IgD-negative memory B cell (primary cell): ENCODE data around the gene DNHD1. TPM values are rescaled to one million over a fixed set of nuclear protein-coding genes. Genes with fewer than 3 reads are reported as not detected.

Experiments
- H3K27ac Mint-ChIP-seq, 3 donors: one replicate each; pipeline ENCODE4 v1.8.0; 2020 to 2022; ENCODE audit warnings: mild to moderate bottlenecking in 3 of 3, mixed read lengths in 3 of 3, moderate library complexity in 1 of 3
- H3K27me3 Mint-ChIP-seq: one replicate; pipeline ENCODE4 v1.8.0; 2021; ENCODE audit warnings: mixed read lengths
- H3K36me3 Mint-ChIP-seq: one replicate; pipeline ENCODE4 v1.8.0; 2020; ENCODE audit warnings: mild to moderate bottlenecking, mixed read lengths
- H3K4me1 Mint-ChIP-seq, 3 donors: one replicate each; pipeline ENCODE4 v1.8.0; 2020 to 2022; ENCODE audit warnings: mixed read lengths in 3 of 3, mild to moderate bottlenecking in 1 of 3
- H3K4me3 Mint-ChIP-seq, 4 donors: one replicate each; pipeline ENCODE4 v1.8.0; 2020 to 2022; ENCODE audit warnings: mild to moderate bottlenecking in 4 of 4, mixed read lengths in 4 of 4, moderate library complexity in 3 of 4
- H3K9me3 Mint-ChIP-seq, 3 donors: one replicate each; pipeline ENCODE4 v1.8.0; 2020 to 2021; ENCODE audit warnings: mixed read lengths in 3 of 3, mild to moderate bottlenecking in 1 of 3
- polyA plus RNA-seq: library from polyadenylated mRNA; unstranded; fragments of 300-500 nt; fragmentation: Illumina TruSeq; gene quantifications from one replicate; pipeline ENCODE4 v1.2.3, GENCODE V29; 2021

The DNHD1 gene
- polyA plus RNA-seq, 1 donor from 2014 or later: 1.9 TPM

DNA sequence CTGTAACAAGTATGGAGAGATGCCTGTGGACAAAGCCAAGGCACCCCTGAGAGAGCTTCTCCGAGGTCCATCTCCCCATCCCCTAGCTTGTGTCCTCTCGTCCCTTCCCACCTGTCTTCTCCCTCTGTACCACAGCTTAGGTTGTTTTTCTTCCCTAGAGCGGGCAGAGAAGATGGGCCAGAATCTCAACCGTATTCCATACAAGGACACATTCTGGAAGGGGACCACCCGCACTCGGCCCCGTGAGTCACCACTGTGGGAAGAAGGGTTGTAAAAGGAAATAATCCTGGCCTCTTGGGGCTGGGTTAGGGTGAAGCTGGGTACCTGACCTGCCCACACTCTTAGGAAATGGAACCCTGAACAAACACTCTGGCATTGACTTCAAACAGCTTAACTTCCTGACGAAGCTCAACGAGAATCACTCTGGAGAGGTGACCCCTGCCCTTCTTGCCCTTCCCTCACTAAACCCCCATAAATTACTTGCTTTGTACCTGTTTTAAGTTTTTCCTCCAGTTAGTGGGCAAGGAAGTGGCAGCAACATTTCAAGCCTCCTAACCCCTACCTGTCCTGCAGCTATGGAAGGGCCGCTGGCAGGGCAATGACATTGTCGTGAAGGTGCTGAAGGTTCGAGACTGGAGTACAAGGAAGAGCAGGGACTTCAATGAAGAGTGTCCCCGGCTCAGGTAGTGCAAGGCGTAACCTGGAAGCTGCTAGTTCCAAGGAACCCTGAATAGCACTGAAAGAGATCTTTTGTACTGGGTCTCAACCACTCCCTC is 111.8 kb downstream of the DNHD1 start:
- Mint-ChIP-seq H3K4me3 (peak overlapping the region in 2 of 4 donors; percentile 19 to 39), H3K27me3 (no peaks in the 10 kb centered on the region), H3K36me3 (peaks cover 3% of the 10 kb centered on the region), H3K4me1 (peaks cover 18 to 27% (median 25%) of the 10 kb centered on the region in 3 donors), H3K27ac (peak overlapping the region in 2 of 3 donors; percentile 9 to 67), H3K9me3 (no peaks in the 10 kb centered on the region)

DNA sequence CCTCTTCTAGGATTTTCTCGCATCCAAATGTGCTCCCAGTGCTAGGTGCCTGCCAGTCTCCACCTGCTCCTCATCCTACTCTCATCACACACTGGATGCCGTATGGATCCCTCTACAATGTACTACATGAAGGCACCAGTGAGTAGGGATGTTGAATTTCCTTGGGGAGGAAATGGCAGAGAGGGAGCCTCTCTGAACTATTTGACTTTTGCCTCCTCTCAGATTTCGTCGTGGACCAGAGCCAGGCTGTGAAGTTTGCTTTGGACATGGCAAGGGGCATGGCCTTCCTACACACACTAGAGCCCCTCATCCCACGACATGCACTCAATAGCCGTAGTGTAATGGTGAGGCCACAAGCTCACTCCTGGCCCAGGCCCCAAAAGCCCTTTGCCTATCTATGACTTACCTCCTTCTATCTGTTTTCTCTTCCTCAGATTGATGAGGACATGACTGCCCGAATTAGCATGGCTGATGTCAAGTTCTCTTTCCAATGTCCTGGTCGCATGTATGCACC is 112.5 kb downstream of the DNHD1 start:
- peaks cover 3% of the 10 kb centered on the region for H3K36me3 Mint-ChIP-seq
- no peaks in the 10 kb centered on the region for H3K9me3 Mint-ChIP-seq
- H3K27me3 Mint-ChIP-seq: no peaks in the 10 kb centered on the region
- peaks cover 18 to 27% (median 25%) of the 10 kb centered on the region in 3 donors for H3K4me1 Mint-ChIP-seq
- peak overlapping the region; percentile 9 to 85 (median 67) for H3K27ac Mint-ChIP-seq
- peak overlapping the region in 2 of 4 donors; percentile 39 to 52 for H3K4me3 Mint-ChIP-seq

DNA sequence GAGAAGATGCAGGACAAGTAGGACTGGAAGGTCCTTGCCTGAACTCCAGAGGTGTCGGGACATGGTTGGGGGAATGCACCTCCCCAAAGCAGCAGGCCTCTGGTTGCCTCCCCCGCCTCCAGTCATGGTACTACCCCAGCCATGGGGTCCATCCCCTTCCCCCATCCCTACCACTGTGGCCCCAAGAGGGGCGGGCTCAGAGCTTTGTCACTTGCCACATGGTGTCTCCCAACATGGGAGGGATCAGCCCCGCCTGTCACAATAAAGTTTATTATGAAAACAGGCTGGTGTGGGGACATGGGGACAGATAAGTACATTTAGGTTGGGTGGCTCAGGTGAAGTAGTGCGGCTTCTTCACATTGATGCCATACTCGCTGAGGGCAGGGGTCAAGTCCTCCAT is 113.5 kb downstream of the DNHD1 start:
- Mint-ChIP-seq H3K27me3 (no peaks in the 10 kb centered on the region), H3K4me3 (peak overlapping the region in 3 of 4 donors; percentile 86 to 97 (median 94)), H3K4me1 (peaks cover 18 to 28% (median 25%) of the 10 kb centered on the region in 3 donors), H3K9me3 (no peaks in the 10 kb centered on the region), H3K27ac (peak overlapping the region in 1 of 3 donors; percentile 9), H3K36me3 (peaks cover 3% of the 10 kb centered on the region)

DNA sequence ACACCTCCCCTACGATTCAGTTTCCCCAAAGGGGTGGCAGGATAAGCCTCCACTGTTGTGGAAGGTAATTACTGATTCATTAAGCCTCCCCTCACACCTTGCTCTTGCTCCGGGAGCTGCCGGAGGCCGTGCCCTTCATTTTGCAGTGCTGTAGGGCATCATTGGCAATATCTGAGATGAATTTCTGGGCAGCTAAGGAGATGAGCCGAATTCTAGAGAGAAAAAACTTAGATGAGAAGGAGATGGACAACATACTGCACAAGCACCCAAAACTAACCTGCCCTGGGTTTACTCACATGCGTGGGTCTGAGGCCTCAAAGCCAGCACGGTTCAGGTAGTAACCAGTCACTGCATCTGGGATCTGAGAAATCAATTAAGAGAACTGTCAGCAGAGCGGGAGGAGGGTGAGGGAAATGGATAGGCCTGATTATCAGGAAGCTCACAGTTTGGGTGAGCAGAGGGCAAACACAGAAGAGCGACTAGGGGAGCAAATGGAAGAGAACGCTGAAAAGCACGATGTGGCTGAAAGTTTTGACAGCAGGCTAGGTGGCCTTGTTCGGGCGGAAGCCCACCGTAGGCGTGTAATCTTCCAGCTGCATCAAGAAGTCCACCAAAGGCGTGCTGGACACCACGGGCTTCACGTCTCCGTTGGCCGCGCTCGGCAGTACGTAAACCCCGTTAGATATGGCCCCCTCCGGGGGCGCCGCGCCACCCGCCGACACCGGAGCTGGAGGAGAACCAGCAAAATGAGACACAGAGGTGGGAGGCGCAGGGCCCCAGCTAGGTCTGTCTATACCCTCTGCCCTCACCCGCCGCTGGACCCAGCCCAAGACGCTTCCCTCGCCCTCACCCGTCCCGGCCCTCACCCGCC is 114.2 kb downstream of the DNHD1 start:
- Mint-ChIP-seq H3K4me1 (peaks cover 12 to 28% (median 22%) of the 10 kb centered on the region in 3 donors), H3K36me3 (peaks cover 5% of the 10 kb centered on the region), H3K27ac (peak overlapping the region in 1 of 3 donors; percentile 97), H3K27me3 (no peaks in the 10 kb centered on the region), H3K9me3 (no peaks in the 10 kb centered on the region), H3K4me3 (peak overlapping the region in 3 of 4 donors; percentile 86 to 97 (median 94))

GRCh38 chr11:6611963-6612212 is 114.8 kb downstream of the DNHD1 start:
- Mint-ChIP-seq H3K27me3 (no peaks in the 10 kb centered on the region), H3K27ac (peak overlapping the region in 1 of 3 donors; percentile 97), H3K4me1 (peaks cover 9 to 27% (median 19%) of the 10 kb centered on the region in 3 donors), H3K36me3 (peaks cover 5% of the 10 kb centered on the region), H3K9me3 (no peaks in the 10 kb centered on the region), H3K4me3 (peak overlapping the region in 3 of 4 donors; percentile 86 to 97 (median 94))

DNA sequence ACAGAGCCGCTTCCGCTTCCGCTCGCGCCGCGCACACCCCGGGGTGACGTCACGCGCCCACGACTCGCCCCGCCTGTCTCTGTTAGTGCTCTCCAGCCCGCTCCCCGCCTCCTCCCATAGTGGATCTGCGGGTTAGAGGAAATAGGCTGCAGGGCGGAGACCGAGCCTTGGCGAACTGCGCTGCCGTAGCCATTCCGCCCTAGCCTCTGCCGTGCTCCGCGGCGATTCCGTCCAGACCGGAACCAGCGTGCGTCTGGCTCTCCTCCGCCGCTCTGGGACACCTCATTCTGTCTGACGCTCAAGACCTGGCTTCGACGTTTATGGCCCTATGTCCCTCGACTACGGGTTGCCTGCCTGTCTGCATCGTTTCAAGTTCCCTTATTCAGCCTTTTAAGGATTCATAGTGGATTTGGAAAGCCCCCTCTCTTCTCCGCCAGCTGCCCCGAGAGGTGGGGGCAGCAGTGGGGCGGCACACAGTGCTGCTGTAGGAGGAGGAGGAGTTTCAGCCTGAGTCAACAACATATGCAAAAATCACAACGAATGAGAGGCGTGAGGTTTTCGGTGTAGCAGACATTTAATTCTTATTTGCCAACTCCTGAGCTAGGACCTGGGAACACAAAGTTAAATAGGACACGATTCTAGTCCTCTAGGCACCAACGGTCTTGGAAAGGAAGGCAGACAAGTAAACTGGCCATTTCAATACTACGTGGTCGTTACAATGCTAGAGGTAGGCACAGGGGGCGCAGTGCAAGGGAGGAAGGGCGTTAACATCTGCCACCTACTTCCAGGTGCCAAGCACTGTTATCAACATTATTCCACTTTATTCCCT is 115.3 kb downstream of the DNHD1 start, which contains the start of gene TAF10:
Gene TAF10, minus strand, starts transcription at position 4 of the 829 bp plus-strand sequence. CDS start 27 bp downstream, outside the sequence.
- Mint-ChIP-seq H3K9me3 (no peaks in the 10 kb centered on the region), H3K36me3 (peaks cover 5% of the 10 kb centered on the region), H3K27ac (peak within 1 kb of the TSS in 1 of 3 donors; percentile 97), H3K4me1 (peaks cover 6 to 24% (median 17%) of the 10 kb centered on the region in 3 donors), H3K27me3 (no peaks in the 10 kb centered on the region), H3K4me3 (peak within 1 kb of the TSS in 3 of 4 donors; percentile 86 to 97 (median 94))

- Mint-ChIP-seq H3K4me3 (no peak overlapping the region), H3K27me3 (no peaks in the 10 kb centered on the region), H3K27ac (no peak overlapping the region), H3K4me1 (peaks cover 3 to 21% (median 16%) of the 10 kb centered on the region in 3 donors), H3K9me3 (no peaks in the 10 kb centered on the region), H3K36me3 (peaks cover 5% of the 10 kb centered on the region)
Observed at GRCh38 chr11:6613496-6613895, 116.4 kb downstream of the DNHD1 start.

DNA sequence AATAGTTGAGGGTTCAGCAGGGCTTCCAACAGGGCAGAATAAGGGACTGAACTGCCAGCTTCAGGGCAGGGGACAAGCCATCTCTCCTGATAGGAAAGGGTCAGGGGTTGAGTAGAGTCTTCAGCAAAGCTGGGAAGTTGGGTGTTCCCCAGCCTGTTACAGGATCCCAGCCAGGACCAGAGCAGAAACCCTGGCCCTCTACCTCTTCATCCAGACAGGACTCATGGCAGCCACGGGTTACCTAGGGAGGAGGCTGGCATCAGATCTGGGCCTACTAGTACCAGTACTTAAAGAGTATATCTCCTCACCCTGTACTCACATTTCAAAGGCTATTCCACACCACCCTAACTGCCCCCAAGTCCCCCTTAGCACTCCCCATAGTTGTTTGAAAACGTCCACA is 117.4 kb downstream of the DNHD1 start:
- H3K27me3 Mint-ChIP-seq: no peaks in the 10 kb centered on the region
- H3K4me1 Mint-ChIP-seq: peaks cover 3 to 21% (median 16%) of the 10 kb centered on the region in 3 donors
- no peak overlapping the region for H3K4me3 Mint-ChIP-seq
- H3K27ac Mint-ChIP-seq: peak overlapping the region in 1 of 3 donors; percentile 10
- H3K9me3 Mint-ChIP-seq: no peaks in the 10 kb centered on the region
- H3K36me3 Mint-ChIP-seq: peaks cover 3% of the 10 kb centered on the region

DNA sequence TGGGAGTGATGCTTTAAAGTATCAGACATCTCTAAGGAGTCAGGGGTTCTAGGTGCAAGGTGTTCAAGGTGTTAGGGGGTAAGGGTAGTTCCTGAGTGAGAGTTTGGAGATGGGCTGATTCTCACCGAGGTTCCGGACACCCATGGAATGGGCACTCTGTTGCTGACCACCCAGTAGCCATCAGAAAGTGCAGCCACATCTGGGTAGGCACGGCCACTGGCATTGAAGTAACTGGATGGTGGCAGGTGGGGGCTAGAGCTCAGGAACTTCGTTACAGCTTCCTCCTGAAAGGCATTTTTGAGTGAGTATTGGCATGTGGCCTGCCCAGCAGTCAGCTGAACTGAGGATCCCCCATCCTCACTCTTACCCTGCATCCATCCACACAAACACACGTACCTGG is 118.0 kb downstream of the DNHD1 start:
- Mint-ChIP-seq H3K27ac (peak overlapping the region; percentile 10 to 70 (median 21)), H3K36me3 (peaks cover 2% of the 10 kb centered on the region), H3K4me3 (peak overlapping the region in 1 of 4 donors; percentile 47), H3K9me3 (no peaks in the 10 kb centered on the region), H3K4me1 (peaks cover 3 to 18% (median 16%) of the 10 kb centered on the region in 3 donors), H3K27me3 (no peaks in the 10 kb centered on the region)

DNA sequence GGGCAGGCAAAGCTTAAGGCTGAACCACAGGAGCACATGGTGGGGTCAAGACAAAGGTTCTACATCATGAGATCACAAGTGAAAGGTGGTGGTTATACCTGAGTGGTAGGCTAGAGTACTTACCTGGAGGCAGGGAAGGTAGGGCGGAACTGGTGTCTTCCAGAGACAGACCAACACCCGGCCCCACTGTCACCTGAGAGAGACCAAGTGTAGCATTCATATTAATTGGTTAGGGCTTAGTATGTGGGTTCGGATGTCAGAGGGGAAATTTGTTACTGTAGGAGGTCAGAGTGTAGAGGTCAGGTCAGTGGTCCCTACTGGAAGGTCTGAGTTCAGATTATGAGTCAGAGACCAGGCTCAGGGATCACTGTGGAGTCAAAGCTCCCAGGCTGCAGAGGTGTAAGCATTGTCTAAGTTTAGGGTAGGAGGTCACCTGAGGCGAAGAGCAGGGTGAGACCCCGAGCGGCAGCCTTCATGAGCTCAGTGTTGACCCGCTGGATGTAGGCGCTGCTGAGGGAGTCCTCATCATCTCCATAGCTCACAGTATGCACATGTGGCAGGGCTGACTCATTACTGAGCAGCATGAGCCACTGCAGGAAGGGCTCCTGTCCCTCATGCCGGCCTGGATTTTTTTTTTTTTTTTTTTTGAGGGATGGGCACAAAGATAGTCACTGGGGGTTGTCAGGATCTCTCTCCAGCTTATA is 119.0 kb downstream of the DNHD1 start:
- H3K36me3 Mint-ChIP-seq: peaks cover 2% of the 10 kb centered on the region
- peak overlapping the region in 1 of 4 donors; percentile 47 for H3K4me3 Mint-ChIP-seq
- H3K27ac Mint-ChIP-seq: peak overlapping the region; percentile 33 to 70 (median 41)
- H3K9me3 Mint-ChIP-seq: no peaks in the 10 kb centered on the region
- no peaks in the 10 kb centered on the region for H3K27me3 Mint-ChIP-seq
- H3K4me1 Mint-ChIP-seq: peaks cover 3 to 14% (median 13%) of the 10 kb centered on the region in 3 donors

DNA sequence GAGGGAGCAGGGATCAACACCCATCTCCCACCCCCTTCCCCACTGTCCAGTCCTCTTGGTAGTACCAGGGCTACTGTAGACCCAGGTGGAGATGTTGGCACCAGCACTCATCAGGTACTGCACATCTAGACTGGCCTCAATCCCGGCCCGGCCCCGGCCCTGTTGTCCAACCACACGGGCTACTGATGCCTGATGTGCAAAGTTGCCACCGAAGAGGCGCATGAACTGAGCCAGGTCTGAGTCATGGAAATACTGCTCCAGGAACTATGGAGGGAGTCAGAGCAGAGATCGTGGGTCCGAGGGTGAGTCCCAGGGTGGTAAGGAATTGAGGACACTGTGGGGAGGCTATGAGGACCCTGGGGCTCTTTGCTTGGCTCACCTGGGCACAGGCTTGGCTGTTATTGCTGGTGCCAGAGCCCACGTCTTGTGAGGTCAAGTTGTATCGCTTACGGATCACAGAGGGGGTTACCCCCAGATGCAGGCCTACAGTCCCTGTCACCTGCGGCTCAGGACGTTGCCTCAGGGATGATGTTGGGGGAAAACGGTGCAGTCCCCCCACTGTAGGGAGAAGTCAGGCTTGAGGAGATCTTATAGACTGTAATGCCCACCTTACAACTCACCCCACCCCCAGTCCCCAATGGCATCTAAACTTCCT is 119.6 kb downstream of the DNHD1 start:
- Mint-ChIP-seq H3K27me3 (no peaks in the 10 kb centered on the region), H3K4me1 (peaks cover 0 to 9% (median 9%) of the 10 kb centered on the region in 3 donors), H3K9me3 (no peaks in the 10 kb centered on the region), H3K36me3 (peaks cover 2% of the 10 kb centered on the region), H3K27ac (peak overlapping the region in 1 of 3 donors; percentile 70), H3K4me3 (peak overlapping the region in 1 of 4 donors; percentile 26)

DNA sequence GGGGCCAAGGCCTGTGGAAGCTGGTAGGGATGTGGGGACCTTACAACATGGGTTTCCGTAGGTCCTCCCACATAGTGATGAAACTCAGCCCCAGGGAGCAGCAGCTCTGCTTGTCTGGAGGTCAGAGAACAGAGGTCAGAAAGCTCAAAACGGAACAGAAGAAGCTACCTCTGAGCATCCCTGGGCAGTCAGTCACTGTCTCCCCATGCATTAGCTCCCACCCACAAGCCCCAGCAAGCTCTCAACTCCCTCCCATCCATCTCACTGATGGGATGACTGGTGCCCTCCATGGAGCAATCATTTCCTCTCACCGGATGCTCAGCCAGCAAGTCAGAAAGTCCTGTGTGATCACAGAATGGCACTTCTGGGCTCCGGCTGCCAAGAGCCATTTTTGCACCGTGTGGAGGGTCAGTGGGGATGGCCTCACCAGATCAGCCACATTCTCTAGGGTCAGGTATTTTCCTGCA is 120.3 kb downstream of the DNHD1 start:
- peak overlapping the region in 2 of 4 donors; percentile 56 to 63 for H3K4me3 Mint-ChIP-seq
- H3K4me1 Mint-ChIP-seq: peaks cover 0 to 10% (median 9%) of the 10 kb centered on the region in 3 donors
- H3K36me3 Mint-ChIP-seq: peaks cover 2% of the 10 kb centered on the region
- no peak overlapping the region for H3K27ac Mint-ChIP-seq
- no peaks in the 10 kb centered on the region for H3K9me3 Mint-ChIP-seq
- no peaks in the 10 kb centered on the region for H3K27me3 Mint-ChIP-seq
